ENCODE data around the gene L3MBTL3. TPM values are rescaled to one million over a fixed set of nuclear protein-coding genes. Genes with fewer than 3 reads are reported as not detected.
A peak's percentile ranks its signal among the peaks of the same experiment; 100 is the strongest.

L3MBTL3 gene
- polyA plus RNA-seq, 1 donor from 2014 or later: 47.6 TPM

GRCh38 chr6:130037207-130037811 is 18.9 kb downstream of the L3MBTL3 start:
- Histone ChIP-seq H3K27ac (ENCODE audit: low read length) (no peak overlapping the region), H3K9me3 (ENCODE audit: low read length) (no peaks in the 10 kb centered on the region), H3K4me2 (ENCODE audit: low read length) (no peak overlapping the region), H3K27me3 (ENCODE audit: insufficient read depth, low read depth, low read length) (no peaks in the 10 kb centered on the region), H2AFZ (ENCODE audit: low read depth, low read length) (no peak overlapping the region), H3K9me2 (ENCODE audit: insufficient read depth, low read length) (no peaks in the 10 kb centered on the region), H3K79me2 (replicated peaks; ENCODE audit: insufficient read depth, low read length) (peaks cover 4% of the 10 kb centered on the region), H3F3A (ENCODE audit: insufficient read depth, low read length, poor library complexity, severe bottlenecking) (no peaks in the 10 kb centered on the region), H3K36me3 (ENCODE audit: insufficient read depth, low read length) (no peaks in the 10 kb centered on the region), H3K9ac (ENCODE audit: low read length) (no peak overlapping the region), H4K20me1 (ENCODE audit: insufficient read depth) (no peaks in the 10 kb centered on the region), H3K4me3 (ENCODE audit: low read length) (no peak overlapping the region)
- peak; percentile 44 for TF ChIP-seq CTCF (IDR thresholded peaks at IDR 0.05; ENCODE audit: poor library complexity, severe bottlenecking)
- TF ChIP-seq RAD21 (conservative IDR thresholded peaks at IDR 0.05): no peak

GRCh38 chr6:130041594-130041993 is 23.2 kb downstream of the L3MBTL3 start:
- H3K27me3 ChIP-seq (ENCODE audit: insufficient read depth, low read depth, low read length): no peaks in the 10 kb centered on the region
- no peaks in the 10 kb centered on the region for H3K9me3 ChIP-seq (ENCODE audit: low read length)
- H3K4me3 ChIP-seq (ENCODE audit: low read length): no peak overlapping the region
- H3F3A ChIP-seq (ENCODE audit: insufficient read depth, low read length, poor library complexity, severe bottlenecking): no peaks in the 10 kb centered on the region
- H3K27ac ChIP-seq (ENCODE audit: low read length): no peak overlapping the region
- H3K79me2 ChIP-seq (replicated peaks; ENCODE audit: insufficient read depth, low read length): no peaks in the 10 kb centered on the region
- no peak overlapping the region for H3K4me2 ChIP-seq (ENCODE audit: low read length)
- no peaks in the 10 kb centered on the region for H4K20me1 ChIP-seq (ENCODE audit: insufficient read depth)
- H3K9ac ChIP-seq (ENCODE audit: low read length): no peak overlapping the region
- no peaks in the 10 kb centered on the region for H3K36me3 ChIP-seq (ENCODE audit: insufficient read depth, low read length)
- H2AFZ ChIP-seq (ENCODE audit: low read depth, low read length): no peak overlapping the region
- no peak for TF ChIP-seq REST (IDR thresholded peaks at IDR 0.05; ENCODE audit: borderline replicate concordance)
- no peak for TF ChIP-seq CTCF (IDR thresholded peaks at IDR 0.05; ENCODE audit: poor library complexity, severe bottlenecking)
- TF ChIP-seq RAD21 (conservative IDR thresholded peaks at IDR 0.05): no peak
- TF ChIP-seq TAF1 (IDR thresholded peaks at IDR 0.05; ENCODE audit: low read depth): no peak
- no peak for TF ChIP-seq MXI1 (conservative IDR thresholded peaks at IDR 0.05; ENCODE audit: poor library complexity, severe bottlenecking)
- no peak for TF ChIP-seq EZH2 (IDR thresholded peaks at IDR 0.05; ENCODE audit: borderline replicate concordance, insufficient read depth, low read length, poor library complexity, severe bottlenecking)
- TF ChIP-seq SMC3 (conservative IDR thresholded peaks at IDR 0.05; ENCODE audit: poor library complexity): no peak
- TF ChIP-seq POLR2AphosphoS5 (IDR thresholded peaks at IDR 0.05): no peak
- TF ChIP-seq EP300 (conservative IDR thresholded peaks at IDR 0.05; ENCODE audit: poor library complexity, severe bottlenecking): no peak
- no peaks in the 10 kb centered on the region for H3K9me2 ChIP-seq (ENCODE audit: insufficient read depth, low read length)

All from neural cell (in vitro differentiated cells).